HepG2 (cell line): ENCODE data around the gene ARAP1. TPM values are rescaled to one million over a fixed set of nuclear protein-coding genes. Genes with fewer than 3 reads are reported as not detected.

ENCODE experiments used
- FOXP4 ChIP-seq: sonication (generic); formaldehyde crosslinking; IDR thresholded peaks from 2 replicates; pipeline ENCODE4 v1.4.0; 2020; ENCODE audit warnings: missing genetic modification reagents
- HIC2 ChIP-seq: sonication (generic); formaldehyde crosslinking; IDR thresholded peaks from 2 replicates; pipeline ENCODE4 v1.9.0; 2022; ENCODE audit warnings: low read depth, missing genetic modification reagents
- KLF11 ChIP-seq: IDR thresholded peaks from 2 replicates; pipeline ENCODE4 v1.6.1; 2016; ENCODE audit warnings: missing compliant biosample characterization
- MLXIP ChIP-seq: sonication (generic); formaldehyde crosslinking; IDR thresholded peaks from 2 replicates; pipeline ENCODE4 v1.9.0; 2021; ENCODE audit warnings: missing genetic modification reagents, borderline replicate concordance
- TCF7L2 ChIP-seq: IDR thresholded peaks from 2 replicates; pipeline ENCODE4 v1.6.1; 2011; ENCODE audit warnings: mild to moderate bottlenecking, low read depth, low read length, moderate library complexity
- YY1 ChIP-seq: IDR thresholded peaks from 2 replicates; pipeline ENCODE4 v1.6.1; 2011; ENCODE audit warnings: low read length, low read depth, moderate library complexity, mild to moderate bottlenecking; ENCODE audit not compliant: insufficient read depth, insufficient replicate concordance
- ZBTB34 ChIP-seq: sonication (generic); formaldehyde crosslinking; IDR thresholded peaks from 2 replicates; pipeline ENCODE4 v1.8.0; 2022; ENCODE audit warnings: mild to moderate bottlenecking, missing genetic modification reagents
- ZFP36L2 ChIP-seq: sonication (generic); formaldehyde crosslinking; IDR thresholded peaks from 2 replicates; pipeline ENCODE4 v1.4.0; 2020; ENCODE audit warnings: missing genetic modification reagents
- ZMAT5 ChIP-seq: sonication (generic); formaldehyde crosslinking; IDR thresholded peaks from 2 replicates; pipeline ENCODE4 v1.5.0; 2020; ENCODE audit warnings: mild to moderate bottlenecking, low read depth, missing genetic modification reagents, borderline replicate concordance
- ZNF740 ChIP-seq: sonication (generic); formaldehyde crosslinking; IDR thresholded peaks from 2 replicates; pipeline ENCODE4 v1.4.0; 2020; ENCODE audit warnings: missing genetic modification reagents
- polyA plus RNA-seq, 8 experiments: library from polyadenylated mRNA; depleted of rRNA in 3 of 8; stranded (reverse) in 7 of 8; unstranded in 1 of 8; fragments of >200 nt; fragmentation: Illumina TruSeq in 4 of 8; extraction: Trizol in 4 of 8; gene quantifications; 2 replicates each; pipeline versions ENCODE4 v1.2.1 to v1.2.3, GENCODE V29; 2011 to 2016; ENCODE audit warnings: low read depth in 4 of 8, missing spikeins in 1 of 8, mixed read lengths in 1 of 8; ENCODE audit not compliant: insufficient read depth in 1 of 8
- total RNA-seq, 5 experiments: library from RNA; depleted of rRNA; stranded (reverse); fragments of >200 nt; fragmentation: Illumina TruSeq; extraction: Trizol; gene quantifications; 2 replicates each; pipeline ENCODE4 v1.2.3, GENCODE V29; 2016; ENCODE audit warnings: low read depth in 1 of 5

Gene ARAP1
- total and polyA plus RNA-seq, 2 of the 13 experiments (the other 11 are each of a cell fraction or from before 2014, with no cell fraction given), result 43.2 to 55.5 TPM

GRCh38 chr11:72782081-72782920, 30.1 kb upstream of the ARAP1 start (continued):
- TF ChIP-seq HIC2 (CRISPR knock-in tag) (peak; percentile 73; the same call in 1 of the 2 replicates), TCF7L2 (no peak), MLXIP (CRISPR knock-in tag) (no peak), ZBTB34 (peak; percentile 39; the same call in 1 of the 2 replicates), KLF11 (CRISPR knock-in tag) (no peak), ZNF740 (CRISPR knock-in tag) (peak; percentile 57; the same call in 1 of the 2 replicates), YY1 (no peak), ZFP36L2 (CRISPR knock-in tag) (no peak), ZMAT5 (CRISPR knock-in tag) (no peak), FOXP4 (CRISPR knock-in tag) (peak; percentile 17; the same call in 1 of the 2 replicates)
